Neuronal stem cell (in vitro differentiated cells): Measurements from ENCODE around the gene AKIRIN1.

Source experiments
- DNase-seq: peaks from one replicate; pipeline ENCODE4 v3.0.0-alpha.2; 2013; ENCODE audit warnings: low spot score
- H2AFZ ChIP-seq: one replicate; pipeline ENCODE4 v1.6.1; 2013; ENCODE audit warnings: mild to moderate bottlenecking, low read length, inconsistent platforms
- H2AK5ac ChIP-seq: 2 replicates; pipeline ENCODE4 v1.6.1; 2013; ENCODE audit warnings: low read depth, mild to moderate bottlenecking, inconsistent platforms, low read length, moderate library complexity, mixed read lengths
- H2BK120ac ChIP-seq: 2 replicates; pipeline ENCODE4 v1.6.1; 2013; ENCODE audit warnings: low read depth, mild to moderate bottlenecking, inconsistent platforms, low read length, moderate library complexity, mixed read lengths
- H2BK12ac ChIP-seq: one replicate; pipeline ENCODE4 v1.6.1; 2013; ENCODE audit warnings: low read length, inconsistent platforms
- H2BK15ac ChIP-seq: 2 replicates; pipeline ENCODE4 v1.6.1; 2013; ENCODE audit warnings: mild to moderate bottlenecking, low read length, inconsistent platforms, mixed read lengths
- H2BK5ac ChIP-seq: one replicate; pipeline ENCODE4 v1.6.1; 2013; ENCODE audit warnings: inconsistent platforms, mild to moderate bottlenecking, low read length, moderate library complexity
- H3K14ac ChIP-seq: one replicate; pipeline ENCODE4 v1.6.1; 2013; ENCODE audit warnings: low read length, inconsistent platforms
- H3K18ac ChIP-seq: 2 replicates; pipeline ENCODE4 v1.6.1; 2013; ENCODE audit warnings: low read length, inconsistent platforms
- H3K23ac ChIP-seq: 2 replicates; pipeline ENCODE4 v1.6.1; 2013; ENCODE audit warnings: low read depth, mild to moderate bottlenecking, mixed read lengths, low read length, inconsistent platforms; ENCODE audit not compliant: poor library complexity
- H3K27ac ChIP-seq: replicated peaks from 3 replicates; pipeline ENCODE4 v1.5.1; 2013; ENCODE audit warnings: low read length, inconsistent platforms
- H3K27me3 ChIP-seq, 3 experiments: 2 replicates each; pipeline ENCODE4 v1.6.1; 2013; ENCODE audit warnings: low read length in 3 of 3, mild to moderate bottlenecking in 2 of 3, inconsistent platforms in 1 of 3, low read depth in 1 of 3, mixed read lengths in 1 of 3, moderate library complexity in 1 of 3; ENCODE audit not compliant: control insufficient read depth in 3 of 3, insufficient read depth in 3 of 3
- H3K36me3 ChIP-seq, 2 donors: replicated peaks in 1 of 2; 2 replicates each; pipeline ENCODE4 v1.6.1; 2013; ENCODE audit warnings: low read length in 2 of 2; ENCODE audit not compliant: control insufficient read depth in 2 of 2, insufficient read depth in 2 of 2
- H3K4ac ChIP-seq: 2 replicates; pipeline ENCODE4 v1.6.1; 2013; ENCODE audit warnings: inconsistent platforms, mild to moderate bottlenecking, low read length, moderate library complexity
- H3K4me1 ChIP-seq, 2 donors: 1 replicate in 1 of 2; 2 replicates in 1 of 2; pipeline ENCODE4 v1.6.1; 2013; ENCODE audit warnings: low read length in 2 of 2, low read depth in 1 of 2; ENCODE audit not compliant: control insufficient read depth in 2 of 2, insufficient read depth in 1 of 2
- H3K4me2 ChIP-seq: one replicate; pipeline ENCODE4 v1.6.1; 2013; ENCODE audit warnings: mild to moderate bottlenecking, low read length, inconsistent platforms; ENCODE audit not compliant: insufficient read depth, poor library complexity, severe bottlenecking
- H3K4me3 ChIP-seq, 2 donors: 2 replicates each; pipeline ENCODE4 v1.5.1; 2013; ENCODE audit warnings: low read length in 2 of 2, mild to moderate bottlenecking in 2 of 2, inconsistent platforms in 1 of 2, moderate library complexity in 1 of 2
- H3K79me1 ChIP-seq: one replicate; pipeline ENCODE4 v1.6.1; 2013; ENCODE audit warnings: low read depth, mild to moderate bottlenecking, inconsistent platforms, low read length, moderate library complexity
- H3K9ac ChIP-seq: one replicate; pipeline ENCODE4 v1.6.1; 2013; ENCODE audit warnings: mild to moderate bottlenecking, low read depth, low read length, inconsistent platforms; ENCODE audit not compliant: poor library complexity
- H3K9me3 ChIP-seq, 2 donors: replicated peaks in 1 of 2; 2 replicates each; pipeline versions ENCODE3 to v1.6.1; 2013; ENCODE audit warnings: low read length in 2 of 2, mild to moderate bottlenecking in 2 of 2, inconsistent platforms in 1 of 2, low read depth in 1 of 2, mixed read lengths in 1 of 2, moderate library complexity in 1 of 2; ENCODE audit not compliant: control insufficient read depth in 2 of 2, insufficient read depth in 1 of 2
- H4K8ac ChIP-seq: one replicate; pipeline ENCODE4 v1.6.1; 2013; ENCODE audit warnings: low read depth, mild to moderate bottlenecking, inconsistent platforms, low read length, moderate library complexity
- H4K91ac ChIP-seq: one replicate; pipeline ENCODE4 v1.6.1; 2013; ENCODE audit warnings: low read length, low read depth, mild to moderate bottlenecking, inconsistent platforms; ENCODE audit not compliant: poor library complexity
- WGBS, 2 donors: extraction: QIAGEN DNeasy Blood & Tissue Kit; methylation state at CpG; one replicate each; pipeline ENCODE4 v1.1.7; 2013; ENCODE audit warnings: missing lambda C conversion rate in 2 of 2, mixed read lengths in 1 of 2; ENCODE audit not compliant: insufficient read length in 2 of 2, insufficient replicate concordance in 1 of 2; ENCODE audit errors: extremely low coverage in 2 of 2; 5-methylcytosine and 5-hydroxymethylcytosine counted together

The AKIRIN1 gene

GRCh38 chr1:39003281-39003680, 12.2 kb downstream of the AKIRIN1 start:
- Histone ChIP-seq H3K14ac (no peak overlapping the region), H3K27me3 (no peaks in the 10 kb centered on the region), H4K8ac (no peak overlapping the region), H3K4me2 (no peak overlapping the region), H3K9ac (no peak overlapping the region), H3K27ac (no peak overlapping the region), H3K4me1 (no peaks in the 10 kb centered on the region), H2BK15ac (no peak overlapping the region), H3K4me3 (no peak overlapping the region), H3K36me3 (peaks cover 45 to 98% of the 10 kb centered on the region in 2 donors), H3K4ac (no peak overlapping the region), H3K18ac (no peak overlapping the region), H2BK120ac (no peak overlapping the region), H2BK5ac (no peak overlapping the region), H3K9me3 (no peaks in the 10 kb centered on the region), H3K79me1 (peaks cover 4% of the 10 kb centered on the region), H3K23ac (no peak overlapping the region), H2AFZ (no peak overlapping the region), H2BK12ac (no peak overlapping the region), H4K91ac (no peak overlapping the region), H2AK5ac (no peak overlapping the region)
- WGBS, 2 donors, result no CpG with 5 or more reads among the region's 3 CpGs
- no peak for DNase-seq

- WGBS, 2 donors, result no CpG with 5 or more reads among the region's 2 CpGs
- Histone ChIP-seq H2BK15ac (no peak overlapping the region), H3K4ac (no peak overlapping the region), H3K36me3 (peaks cover 45 to 98% of the 10 kb centered on the region in 2 donors), H2AFZ (no peak overlapping the region), H3K4me3 (no peak overlapping the region), H2BK120ac (no peak overlapping the region), H3K9me3 (no peaks in the 10 kb centered on the region), H3K18ac (no peak overlapping the region), H3K4me2 (no peak overlapping the region), H3K4me1 (no peaks in the 10 kb centered on the region), H2AK5ac (no peak overlapping the region), H2BK12ac (no peak overlapping the region), H3K9ac (no peak overlapping the region), H3K27ac (no peak overlapping the region), H3K27me3 (no peaks in the 10 kb centered on the region), H4K91ac (no peak overlapping the region), H3K79me1 (peaks cover 4% of the 10 kb centered on the region), H3K23ac (no peak overlapping the region), H4K8ac (no peak overlapping the region), H3K14ac (no peak overlapping the region), H2BK5ac (no peak overlapping the region)
- DNase-seq, result no peak
These were observed 12.7 kb downstream of the AKIRIN1 start for GRCh38 chr1:39003794-39004193.

- Histone ChIP-seq H3K4ac (no peak overlapping the region), H3K9me3 (no peaks in the 10 kb centered on the region), H2BK120ac (no peak overlapping the region), H3K27me3 (no peaks in the 10 kb centered on the region), H3K79me1 (no peaks in the 10 kb centered on the region), H2AK5ac (no peak overlapping the region), H3K14ac (no peak overlapping the region), H2AFZ (no peak overlapping the region), H3K4me2 (no peak overlapping the region), H4K91ac (no peak overlapping the region), H3K18ac (no peak overlapping the region), H3K4me3 (no peak overlapping the region), H4K8ac (no peak overlapping the region), H3K4me1 (no peaks in the 10 kb centered on the region), H3K27ac (no peak overlapping the region), H2BK12ac (no peak overlapping the region), H3K23ac (no peak overlapping the region), H3K36me3 (peaks cover 38 to 92% of the 10 kb centered on the region in 2 donors), H3K9ac (no peak overlapping the region), H2BK15ac (no peak overlapping the region), H2BK5ac (no peak overlapping the region)
- WGBS, 2 donors, result no CpG with 5 or more reads among the region's 2 CpGs
- DNase-seq, result no peak
These were observed 15.2 kb downstream of the AKIRIN1 start for GRCh38 chr1:39006287-39006686.

- Histone ChIP-seq H3K18ac (no peak overlapping the region), H3K4ac (no peak overlapping the region), H3K36me3 (peaks cover 32 to 88% of the 10 kb centered on the region in 2 donors)
These were observed 15.9 kb downstream of the AKIRIN1 start for GRCh38 chr1:39006726-39007645.

More at GRCh38 chr1:39006726-39007645, 15.9 kb downstream of the AKIRIN1 start:
- Histone ChIP-seq H2BK5ac (no peak overlapping the region), H2AFZ (no peak overlapping the region), H3K9me3 (peaks cover 0 to 1% of the 10 kb centered on the region in 2 donors), H3K79me1 (no peaks in the 10 kb centered on the region), H3K27me3 (no peaks in the 10 kb centered on the region), H2BK15ac (no peak overlapping the region), H3K9ac (no peak overlapping the region), H3K27ac (no peak overlapping the region), H3K14ac (no peak overlapping the region), H2AK5ac (no peak overlapping the region), H3K4me2 (no peak overlapping the region), H2BK12ac (no peak overlapping the region), H2BK120ac (no peak overlapping the region), H3K4me1 (no peaks in the 10 kb centered on the region), H3K23ac (no peak overlapping the region), H4K91ac (no peak overlapping the region), H4K8ac (no peak overlapping the region), H3K4me3 (no peak overlapping the region)
- DNase-seq, result no peak
- WGBS, 2 donors, result no CpG with 5 or more reads among the region's 13 CpGs
